GM12878 (cell line): ENCODE measurements around the gene CLEC7A.

ENCODE experiments used
- ATF7 ChIP-seq: fragments of 450-650 bp; IDR thresholded peaks from 2 replicates; pipeline ENCODE4 v1.6.1; 2016; ENCODE audit warnings: low read depth, mild to moderate bottlenecking
- CTCF ChIP-seq, 3 experiments: IDR thresholded peaks in 2 of 3; conservative IDR thresholded peaks in 1 of 3; 2 replicates each; pipeline ENCODE4 v1.5.1; 2011; ENCODE audit warnings: low read depth in 3 of 3, low read length in 3 of 3, mild to moderate bottlenecking in 3 of 3, control low read depth in 2 of 3, moderate library complexity in 2 of 3, inconsistent platforms in 1 of 3, mixed read lengths in 1 of 3; ENCODE audit not compliant: control insufficient read depth in 2 of 3, insufficient read depth in 1 of 3; ENCODE audit errors: extremely low read depth in 1 of 3
- POLR2AphosphoS5 ChIP-seq: IDR thresholded peaks from 2 replicates; pipeline ENCODE4 v1.6.1; 2011; ENCODE audit warnings: mild to moderate bottlenecking, low read length, inconsistent platforms

DNA sequence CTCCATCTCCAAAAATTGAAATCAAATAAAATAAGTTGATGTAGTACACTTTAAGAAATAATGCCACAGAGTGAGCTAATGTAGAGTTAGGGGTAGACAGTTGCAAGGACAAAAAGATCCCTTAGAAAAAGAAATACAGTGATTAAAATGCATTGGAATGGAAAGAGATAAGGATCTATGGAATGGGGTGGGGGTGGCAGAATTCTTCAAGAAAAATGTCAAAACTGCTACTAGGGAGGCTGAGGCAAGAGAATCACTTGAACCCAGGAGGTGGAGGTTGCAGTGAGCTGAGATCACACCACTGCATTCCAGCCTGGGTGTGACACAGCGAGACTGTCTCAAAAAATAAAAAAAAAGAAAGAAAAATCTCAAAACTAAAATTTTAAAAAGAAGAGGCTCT, 35.4 kb upstream of the CLEC7A start:
- TF ChIP-seq CTCF (IDR thresholded peaks at IDR 0.05 in 2 of 3, conservative IDR thresholded peaks at IDR 0.05 in 1 of 3; ENCODE audit: control insufficient read depth in 2 of 3, extremely low read depth in 1 of 3, insufficient read depth in 1 of 3, low read depth in 3 of 3, low read length in 3 of 3) (no peak), ATF7 (no peak), POLR2AphosphoS5 (no peak)
